ENCODE data around the gene GRIK5.
"Not testable (repeated sequence)": the region's sequence is repeated elsewhere in the genome, so short reads cannot be mapped to it uniquely, and the experiment has no call there.

GRIK5 gene

GRCh38 chr19:42069619-42070351 lies at the start of gene GRIK5:
GRIK5 (minus strand) TSS chr19:42070206; CDS start chr19:42065770, 4,436 bp downstream.
- DNase-seq: no peak

GRCh38 chr19:42117076-42117475 lies 47.1 kb upstream of the GRIK5 start:
- no peak for DNase-seq

GRCh38 chr19:42116308-42117075 lies 46.5 kb upstream of the GRIK5 start:
- DNase-seq: no peak

GRCh38 chr19:42115705-42116104 lies 45.7 kb upstream of the GRIK5 start:
- DNase-seq: no peak

- DNase-seq: no peak
Measured at GRCh38 chr19:42115219-42115618, 45.2 kb upstream of the GRIK5 start.

- DNase-seq: no peak
Measured at GRCh38 chr19:42114412-42114811, 44.4 kb upstream of the GRIK5 start.

- DNase-seq: no peak
Measured at GRCh38 chr19:42113641-42114348, 43.8 kb upstream of the GRIK5 start.

- no peak for DNase-seq
Measured at GRCh38 chr19:42111811-42112210, 41.8 kb upstream of the GRIK5 start.

GRCh38 chr19:42111384-42111783 lies 41.4 kb upstream of the GRIK5 start:
- no peak for DNase-seq

GRCh38 chr19:42110658-42111057 lies 40.7 kb upstream of the GRIK5 start:
- DNase-seq: no peak

GRCh38 chr19:42109896-42110295 lies 39.9 kb upstream of the GRIK5 start:
- DNase-seq: no peak

- peak; percentile 37 for DNase-seq
Measured at GRCh38 chr19:42108527-42109389, 38.8 kb upstream of the GRIK5 start.

- DNase-seq: no peak
Measured at GRCh38 chr19:42105368-42105767, 35.4 kb upstream of the GRIK5 start.

- DNase-seq: no peak
Measured at GRCh38 chr19:42102877-42103276, 32.9 kb upstream of the GRIK5 start.

- DNase-seq: not testable (repeated sequence)
Measured at GRCh38 chr19:42100241-42100640, 30.2 kb upstream of the GRIK5 start.

- DNase-seq: no peak
Measured at GRCh38 chr19:42099336-42099925, 29.4 kb upstream of the GRIK5 start.

- no peak for DNase-seq
Measured at GRCh38 chr19:42098781-42099180, 28.8 kb upstream of the GRIK5 start.

- DNase-seq: no peak
Measured at GRCh38 chr19:42097461-42097860, 27.5 kb upstream of the GRIK5 start.

- DNase-seq: no peak
Measured at GRCh38 chr19:42096255-42096837, 26.3 kb upstream of the GRIK5 start.

- DNase-seq: no peak
Measured at GRCh38 chr19:42095814-42096230, 25.8 kb upstream of the GRIK5 start.

GRCh38 chr19:42095142-42095813 lies 25.3 kb upstream of the GRIK5 start:
- no peak for DNase-seq
